H9 (cell line): ENCODE measurements around the gene ZDHHC17. TPM values are rescaled to one million over a fixed set of nuclear protein-coding genes. Genes with fewer than 3 reads are reported as not detected.

Source experiments
- DNase-seq: peaks from one replicate; pipeline ENCODE4 v3.0.0-alpha.2; 2017
- H2AFZ ChIP-seq: one replicate; pipeline ENCODE4 v1.6.1; 2013; ENCODE audit warnings: mild to moderate bottlenecking, low read length, control low read depth, moderate library complexity
- H2AK5ac ChIP-seq: 2 replicates; pipeline ENCODE4 v1.6.1; 2013; ENCODE audit warnings: low read length, control low read depth, mixed read lengths; ENCODE audit not compliant: insufficient read length
- H2BK120ac ChIP-seq: one replicate; pipeline ENCODE4 v1.6.1; 2013; ENCODE audit warnings: low read depth, mild to moderate bottlenecking, low read length, control low read depth, inconsistent platforms; ENCODE audit not compliant: poor library complexity, severe bottlenecking
- H2BK12ac ChIP-seq: 2 replicates; pipeline ENCODE4 v1.6.1; 2013; ENCODE audit warnings: low read length, control low read depth, mixed read lengths, low read depth; ENCODE audit not compliant: insufficient read length
- H2BK15ac ChIP-seq: 2 replicates; pipeline ENCODE4 v1.6.1; 2013; ENCODE audit warnings: low read depth, low read length, control low read depth
- H2BK20ac ChIP-seq: one replicate; pipeline ENCODE4 v1.6.1; 2013; ENCODE audit warnings: low read depth, mild to moderate bottlenecking, low read length, control low read depth, inconsistent platforms; ENCODE audit not compliant: poor library complexity, severe bottlenecking
- H2BK5ac ChIP-seq: 2 replicates; pipeline ENCODE4 v1.6.1; 2013; ENCODE audit warnings: low read length, control low read depth, mixed read lengths; ENCODE audit not compliant: insufficient read length
- H3K14ac ChIP-seq: 2 replicates; pipeline ENCODE4 v1.6.1; 2013; ENCODE audit warnings: low read length, control low read depth; ENCODE audit not compliant: insufficient read depth
- H3K18ac ChIP-seq: 2 replicates; pipeline ENCODE4 v1.6.1; 2013; ENCODE audit warnings: low read depth, mild to moderate bottlenecking, mixed read lengths, low read length, control low read depth; ENCODE audit not compliant: insufficient read length
- H3K23ac ChIP-seq: 2 replicates; pipeline ENCODE4 v1.6.1; 2013; ENCODE audit warnings: low read length, control low read depth, mixed read lengths, low read depth; ENCODE audit not compliant: insufficient read length
- H3K23me2 ChIP-seq: 2 replicates; pipeline ENCODE4 v1.6.1; 2013; ENCODE audit warnings: low read depth, mild to moderate bottlenecking, mixed read lengths, low read length, control low read depth; ENCODE audit not compliant: insufficient read length, poor library complexity, severe bottlenecking
- H3K27ac ChIP-seq: 2 replicates; pipeline ENCODE4 v1.5.1; 2013; ENCODE audit warnings: low read length, control low read depth, mixed read lengths, low read depth; ENCODE audit not compliant: insufficient read length
- H3K27me3 ChIP-seq: 2 replicates; pipeline ENCODE4 v1.6.1; 2013; ENCODE audit warnings: low read length, control low read depth, inconsistent platforms; ENCODE audit not compliant: insufficient read depth
- H3K4ac ChIP-seq: 2 replicates; pipeline ENCODE4 v1.6.1; 2013; ENCODE audit warnings: low read depth, mild to moderate bottlenecking, control low read depth, inconsistent platforms, low read length, moderate library complexity
- H3K4me1 ChIP-seq: 2 replicates; pipeline ENCODE4 v1.6.1; 2013; ENCODE audit warnings: low read length, control low read depth, inconsistent platforms; ENCODE audit not compliant: insufficient read depth
- H3K4me2 ChIP-seq: 2 replicates; pipeline ENCODE4 v1.6.1; 2013; ENCODE audit warnings: low read length, control low read depth, mixed read lengths; ENCODE audit not compliant: insufficient read length, insufficient read depth
- H3K56ac ChIP-seq: 2 replicates; pipeline ENCODE4 v1.6.1; 2013; ENCODE audit warnings: low read depth, mild to moderate bottlenecking, mixed read lengths, low read length, control low read depth; ENCODE audit not compliant: insufficient read length
- H3K79me1 ChIP-seq: 2 replicates; pipeline ENCODE4 v1.6.1; 2013; ENCODE audit warnings: low read depth, mild to moderate bottlenecking, moderate library complexity, low read length, control low read depth, inconsistent platforms; ENCODE audit not compliant: insufficient read depth, poor library complexity, severe bottlenecking
- H3K79me2 ChIP-seq: 2 replicates; pipeline ENCODE4 v1.6.1; 2013; ENCODE audit warnings: low read length, control low read depth, inconsistent platforms; ENCODE audit not compliant: insufficient read depth
- H3K9ac ChIP-seq: 2 replicates; pipeline ENCODE4 v1.6.1; 2013; ENCODE audit warnings: low read length, control low read depth, mixed read lengths; ENCODE audit not compliant: insufficient read length; ENCODE audit errors: extremely low read depth
- H3K9me3 ChIP-seq: one replicate; pipeline ENCODE4 v1.6.1; 2013; ENCODE audit warnings: low read depth, low read length, inconsistent platforms; ENCODE audit not compliant: control insufficient read depth
- H3T11ph ChIP-seq: one replicate; pipeline ENCODE4 v1.6.1; 2013; ENCODE audit warnings: mild to moderate bottlenecking, low read length, control low read depth, inconsistent platforms
- H4K20me1 ChIP-seq: one replicate; pipeline ENCODE4 v1.6.1; 2013; ENCODE audit not compliant: control insufficient read depth, insufficient read length, insufficient read depth
- H4K5ac ChIP-seq: 2 replicates; pipeline ENCODE4 v1.6.1; 2013; ENCODE audit warnings: low read depth, mild to moderate bottlenecking, mixed read lengths, low read length, control low read depth; ENCODE audit not compliant: insufficient read length
- H4K8ac ChIP-seq: replicated peaks from 2 replicates; pipeline ENCODE4 v1.6.1; 2013; ENCODE audit warnings: low read length, control low read depth, mixed read lengths, low read depth; ENCODE audit not compliant: insufficient read length
- H4K91ac ChIP-seq: 2 replicates; pipeline ENCODE4 v1.6.1; 2013; ENCODE audit warnings: low read depth, mild to moderate bottlenecking, moderate library complexity, mixed read lengths, low read length, control low read depth; ENCODE audit not compliant: insufficient read length
- H3K27ac Mint-ChIP-seq, 3 experiments: 2 replicates in 2 of 3; 3 replicates in 1 of 3; pipeline ENCODE4 v1.8.0; 2020 to 2021; ENCODE audit warnings: mixed read lengths in 3 of 3, mild to moderate bottlenecking in 1 of 3, moderate library complexity in 1 of 3
- H3K27me3 Mint-ChIP-seq: 2 replicates; pipeline ENCODE4 v1.8.0; 2021; ENCODE audit warnings: low read depth, mild to moderate bottlenecking, moderate library complexity, mixed read lengths
- H3K36me3 Mint-ChIP-seq, 3 experiments: 2 replicates in 2 of 3; 3 replicates in 1 of 3; pipeline ENCODE4 v1.8.0; 2020 to 2021; ENCODE audit warnings: low read depth in 3 of 3, mixed read lengths in 3 of 3; ENCODE audit not compliant: insufficient read depth in 1 of 3
- H3K4me1 Mint-ChIP-seq, 2 experiments: 2 replicates each; pipeline ENCODE4 v1.8.0; 2020; ENCODE audit warnings: mixed read lengths in 2 of 2
- H3K4me3 Mint-ChIP-seq, 2 experiments: 2 replicates in 1 of 2; 3 replicates in 1 of 2; pipeline ENCODE4 v1.8.0; 2020 to 2021; ENCODE audit warnings: mild to moderate bottlenecking in 2 of 2, mixed read lengths in 2 of 2, moderate library complexity in 1 of 2
- H3K9me3 Mint-ChIP-seq, 2 experiments: 2 replicates in 1 of 2; 3 replicates in 1 of 2; pipeline ENCODE4 v1.8.0; 2020; ENCODE audit warnings: mild to moderate bottlenecking in 2 of 2, mixed read lengths in 2 of 2, moderate library complexity in 1 of 2
- CTCF ChIP-seq: fragments of 200-600 bp; sonication (generic); conservative IDR thresholded peaks from 3 replicates; pipeline ENCODE4 v1.8.0; 2021; ENCODE audit warnings: antibody characterized with exemption, mild to moderate bottlenecking
- WGBS: extraction: QIAGEN DNeasy Blood & Tissue Kit; methylation state at CpG from one replicate; pipeline ENCODE4 v1.1.7; 2013; ENCODE audit warnings: missing lambda C conversion rate, low lambda C conversion rate, mixed read lengths; ENCODE audit not compliant: insufficient read length; ENCODE audit errors: extremely low coverage; 5-methylcytosine and 5-hydroxymethylcytosine counted together
- total RNA-seq: library from RNA; stranded (reverse); gene quantifications from 2 replicates; pipeline ENCODE4 v1.2.1, GENCODE V29; 2021

The ZDHHC17 gene
- total RNA-seq, 1 experiment from 2014 or later, result 32.6 TPM

DNA sequence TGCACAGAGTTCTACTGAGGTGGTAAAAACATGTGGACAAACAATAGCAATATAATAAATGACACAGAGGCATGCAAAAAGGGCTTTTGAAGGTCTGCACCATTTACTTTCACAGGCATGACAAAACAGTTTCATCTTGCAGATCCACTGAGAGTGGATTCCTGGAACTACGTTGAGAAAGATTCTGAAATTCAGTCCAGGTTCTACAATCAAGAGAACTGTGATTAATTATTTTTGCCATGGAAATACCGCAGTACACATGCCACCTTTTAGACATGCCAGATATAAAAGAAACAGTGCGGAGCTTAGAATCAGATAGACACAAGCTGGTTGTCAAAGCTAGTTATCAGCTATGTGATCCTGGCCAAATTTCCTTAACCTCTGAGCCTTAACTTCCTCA, 110.1 kb downstream of the ZDHHC17 start:
- Histone ChIP-seq H2AFZ (no peak overlapping the region), H4K5ac (no peak overlapping the region), H3K23ac (no peak overlapping the region), H3K23me2 (no peaks in the 10 kb centered on the region), H3K9ac (no peak overlapping the region), H4K91ac (no peak overlapping the region), H3K56ac (no peak overlapping the region), H2AK5ac (no peak overlapping the region), H2BK20ac (no peak overlapping the region), H2BK5ac (no peak overlapping the region), H3T11ph (no peak overlapping the region), H3K27me3 (no peaks in the 10 kb centered on the region), H3K27ac (no peak overlapping the region), H3K14ac (no peak overlapping the region), H3K79me1 (peaks cover 6% of the 10 kb centered on the region), H3K4ac (no peak overlapping the region), H3K9me3 (no peaks in the 10 kb centered on the region), H2BK15ac (no peak overlapping the region), H2BK120ac (no peak overlapping the region), H3K4me1 (peaks cover 12% of the 10 kb centered on the region), H2BK12ac (no peak overlapping the region), H3K18ac (no peak overlapping the region), H3K79me2 (peaks cover 12% of the 10 kb centered on the region; the same call in 1 of the 2 replicates), H3K4me2 (no peak overlapping the region), H4K20me1 (no peaks in the 10 kb centered on the region), H4K8ac (no peak overlapping the region)
- Mint-ChIP-seq H3K4me1 (peaks cover 56 to 66% of the 10 kb centered on the region in 2 experiments), H3K27ac (peak overlapping the region in 1 of 3 experiments; percentile 62; a peak in 2 of 7 replicates), H3K9me3 (no peaks in the 10 kb centered on the region), H3K36me3 (peaks cover 7 to 12% (median 10%) of the 10 kb centered on the region in 3 experiments; a peak in 6 of 7 replicates), H3K4me3 (no peak overlapping the region), H3K27me3 (no peaks in the 10 kb centered on the region)
- no peak for TF ChIP-seq CTCF
- DNase-seq, result no peak
- WGBS, result no CpG with 5 or more reads among the region's 3 CpGs
